HEK293 (cell line): ENCODE data around the gene COQ4.

Source experiments
- AEBP2 ChIP-seq: fragments of 450-650 bp; formaldehyde crosslinking; IDR thresholded peaks from 2 replicates; pipeline ENCODE4 v1.5.1; 2016; ENCODE audit warnings: missing biosample characterization, missing genetic modification characterization, borderline replicate concordance
- ATF2 ChIP-seq: fragments of 450-650 bp; formaldehyde crosslinking; IDR thresholded peaks from 2 replicates; pipeline ENCODE4 v1.5.1; 2016; ENCODE audit warnings: missing biosample characterization, missing genetic modification characterization, low read depth
- CTCF ChIP-seq: fragments of 450-650 bp; formaldehyde crosslinking; IDR thresholded peaks from 2 replicates; pipeline ENCODE4 v1.5.1; 2016; ENCODE audit warnings: missing biosample characterization, missing genetic modification characterization
- KLF1 ChIP-seq: fragments of 450-650 bp; formaldehyde crosslinking; IDR thresholded peaks from 2 replicates; pipeline ENCODE4 v1.5.1; 2016; ENCODE audit warnings: missing biosample characterization, missing genetic modification characterization
- SETDB1 ChIP-seq: IDR thresholded peaks from one replicate; pipeline ENCODE4 v1.6.1; 2017; ENCODE audit warnings: mild to moderate bottlenecking, low read length, moderate library complexity, mixed read lengths; ENCODE audit not compliant: insufficient read length
- YY1 ChIP-seq: fragments of 450-650 bp; formaldehyde crosslinking; IDR thresholded peaks from 2 replicates; pipeline ENCODE4 v1.5.1; 2018; ENCODE audit warnings: missing biosample characterization, missing genetic modification characterization
- ZBTB7A ChIP-seq: fragments of 450-650 bp; formaldehyde crosslinking; IDR thresholded peaks from 2 replicates; pipeline ENCODE4 v1.5.1; 2016; ENCODE audit warnings: low read depth, missing biosample characterization, missing genetic modification characterization
- ZNF274 ChIP-seq, 2 experiments: fragments of 200-500 bp in 1 of 2; fragments of 450-650 bp in 1 of 2; sonication (Bioruptor generic) in 1 of 2; formaldehyde crosslinking in 1 of 2; IDR thresholded peaks; 2 replicates each; pipeline versions ENCODE4 v1.5.1 to v1.6.1; 2014 to 2016; ENCODE audit warnings: borderline replicate concordance in 1 of 2, inconsistent platforms in 1 of 2, low read length in 1 of 2, missing biosample characterization in 1 of 2, missing genetic modification characterization in 1 of 2
- ZNF473 ChIP-seq: fragments of 450-650 bp; formaldehyde crosslinking; IDR thresholded peaks from 2 replicates; pipeline ENCODE4 v1.5.1; 2017; ENCODE audit warnings: missing biosample characterization, missing genetic modification characterization
- ZNF791 ChIP-seq: fragments of 450-650 bp; formaldehyde crosslinking; IDR thresholded peaks from 2 replicates; pipeline ENCODE4 v1.5.1; 2016; ENCODE audit warnings: missing biosample characterization, missing genetic modification characterization

GRCh38 chr9:128358861-128359260, 36.2 kb downstream of the COQ4 start:
- TF ChIP-seq CTCF, result no peak
- no peak for TF ChIP-seq ZNF791
- no peak for TF ChIP-seq YY1 (tag by site-specific recombination)
- TF ChIP-seq ZNF274 (IDR thresholded peaks at IDR 0.05; ENCODE audit: low read length), result no peak
- TF ChIP-seq ZNF274 (tag by site-specific recombination; IDR thresholded peaks at IDR 0.05; ENCODE audit: borderline replicate concordance), result no peak
- TF ChIP-seq KLF1 (tag by site-specific recombination), result no peak
- TF ChIP-seq ZNF473 (tag by site-specific recombination), result no peak
- no peak for TF ChIP-seq ATF2 (tag by site-specific recombination)
- no peak for TF ChIP-seq AEBP2 (tag by site-specific recombination)
- TF ChIP-seq SETDB1, result no peak
- no peak for TF ChIP-seq ZBTB7A
